ENCODE measurements around the gene TBC1D16. TPM values are rescaled to one million over a fixed set of nuclear protein-coding genes. Genes with fewer than 3 reads are reported as not detected.

Gene TBC1D16
- total and polyA plus RNA-seq, 2 donors (not counting 1 experiment from before 2014, with no cell fraction given): 8.3 to 30.4 TPM

DNA sequence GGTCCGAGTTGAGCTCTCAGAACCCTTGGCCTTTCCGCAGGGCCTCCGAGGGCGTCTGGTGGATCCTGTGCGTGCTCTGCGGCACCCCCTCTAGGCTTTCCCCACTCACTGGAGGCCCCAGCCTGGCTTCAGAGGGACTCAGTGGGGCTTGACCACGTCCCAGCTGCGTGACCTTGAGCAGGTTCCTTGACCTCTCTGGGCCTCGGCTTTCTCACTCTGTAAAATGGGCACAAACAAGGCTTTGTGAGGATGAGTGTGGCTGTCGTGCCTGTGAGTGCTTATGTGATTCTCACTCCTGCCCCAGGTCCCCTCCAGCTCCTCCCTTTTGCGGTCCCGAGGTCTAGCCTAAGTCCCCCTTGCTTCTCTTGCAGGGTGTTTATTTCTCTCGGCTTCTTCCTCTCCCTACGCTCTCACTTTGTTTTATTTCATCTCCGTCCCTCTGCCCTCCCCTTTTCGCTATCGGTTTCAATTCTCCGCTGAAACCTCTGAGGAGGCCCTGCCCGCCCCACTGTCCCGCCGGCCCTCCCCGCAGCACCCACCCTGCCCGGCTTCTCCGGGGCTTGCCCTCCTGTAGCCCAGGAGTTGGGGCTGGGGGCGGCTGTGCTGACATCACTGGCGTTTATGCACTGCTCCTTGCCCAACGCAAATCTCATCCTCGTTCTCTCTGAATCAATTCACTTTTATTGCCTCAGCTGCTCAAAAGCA, 114.1 kb downstream of the TBC1D16 start:
- Histone ChIP-seq H4K20me1 (ENCODE audit: control insufficient read depth, extremely low read depth, insufficient read depth, low read length) (no peaks in the 10 kb centered on the region), H3K27ac (ENCODE audit: insufficient read depth, low read length) (no peak overlapping the region), H3K79me2 (ENCODE audit: control insufficient read depth, insufficient read depth, low read length) (no peaks in the 10 kb centered on the region), H3K4me2 (ENCODE audit: extremely low read depth, insufficient read depth, low read length) (no peak overlapping the region), H3K4me3 (replicated peaks in 1 of 4; ENCODE audit: control extremely low read depth in 1 of 4, insufficient read depth in 1 of 4, low read depth in 3 of 4, low read length in 4 of 4) (no peak overlapping the region), H3K9ac (ENCODE audit: insufficient read depth, low read length) (no peak overlapping the region), H3K27me3 (ENCODE audit: control insufficient read depth, insufficient read depth, low read length) (peaks cover 18% of the 10 kb centered on the region), H3K4me1 (ENCODE audit: control insufficient read depth, extremely low read depth, insufficient read depth, low read length) (no peaks in the 10 kb centered on the region), H3K36me3 (ENCODE audit: control insufficient read depth, insufficient read depth, low read length) (no peaks in the 10 kb centered on the region), H3K9me3 (ENCODE audit: control insufficient read depth, insufficient read depth, low read depth, low read length) (no peaks in the 10 kb centered on the region), H2AFZ (ENCODE audit: low read length) (no peak overlapping the region)
- TF ChIP-seq EZH2 (IDR thresholded peaks at IDR 0.05; ENCODE audit: low read length, missing control alignments): no peak
- TF ChIP-seq CTCF (conservative IDR thresholded peaks at IDR 0.05 in 1 of 2, IDR thresholded peaks at IDR 0.05 in 1 of 2; ENCODE audit: low read depth in 1 of 2, low read length in 2 of 2): no peak
- no peak for DNase-seq (ENCODE audit: low read depth in 2 of 2)

- no peaks in the 10 kb centered on the region for H3K79me2 ChIP-seq (ENCODE audit: control insufficient read depth, insufficient read depth, low read length)
- no peak overlapping the region for H3K4me2 ChIP-seq (ENCODE audit: extremely low read depth, insufficient read depth, low read length)
- no peak overlapping the region for H3K9ac ChIP-seq (ENCODE audit: insufficient read depth, low read length)
- H4K20me1 ChIP-seq (ENCODE audit: control insufficient read depth, extremely low read depth, insufficient read depth, low read length): no peaks in the 10 kb centered on the region
- H3K27ac ChIP-seq (ENCODE audit: insufficient read depth, low read length): no peak overlapping the region
- no peaks in the 10 kb centered on the region for H3K4me1 ChIP-seq (ENCODE audit: control insufficient read depth, extremely low read depth, insufficient read depth, low read length)
- no peak overlapping the region for H2AFZ ChIP-seq (ENCODE audit: low read length)
- no peak for DNase-seq (ENCODE audit: low read depth in 2 of 2)
- no peaks in the 10 kb centered on the region for H3K9me3 ChIP-seq (ENCODE audit: control insufficient read depth, insufficient read depth, low read depth, low read length)
- no peak overlapping the region for H3K4me3 ChIP-seq (replicated peaks in 1 of 4; ENCODE audit: control extremely low read depth in 1 of 4, insufficient read depth in 1 of 4, low read depth in 3 of 4, low read length in 4 of 4)
- H3K36me3 ChIP-seq (ENCODE audit: control insufficient read depth, insufficient read depth, low read length): no peaks in the 10 kb centered on the region
- H3K27me3 ChIP-seq (ENCODE audit: control insufficient read depth, insufficient read depth, low read length): peaks cover 18% of the 10 kb centered on the region
- TF ChIP-seq CTCF (conservative IDR thresholded peaks at IDR 0.05 in 1 of 2, IDR thresholded peaks at IDR 0.05 in 1 of 2; ENCODE audit: low read depth in 1 of 2, low read length in 2 of 2) (no peak), EZH2 (IDR thresholded peaks at IDR 0.05; ENCODE audit: low read length, missing control alignments) (no peak)
Observed at GRCh38 chr17:79920751-79921410, 114.8 kb downstream of the TBC1D16 start.

DNA sequence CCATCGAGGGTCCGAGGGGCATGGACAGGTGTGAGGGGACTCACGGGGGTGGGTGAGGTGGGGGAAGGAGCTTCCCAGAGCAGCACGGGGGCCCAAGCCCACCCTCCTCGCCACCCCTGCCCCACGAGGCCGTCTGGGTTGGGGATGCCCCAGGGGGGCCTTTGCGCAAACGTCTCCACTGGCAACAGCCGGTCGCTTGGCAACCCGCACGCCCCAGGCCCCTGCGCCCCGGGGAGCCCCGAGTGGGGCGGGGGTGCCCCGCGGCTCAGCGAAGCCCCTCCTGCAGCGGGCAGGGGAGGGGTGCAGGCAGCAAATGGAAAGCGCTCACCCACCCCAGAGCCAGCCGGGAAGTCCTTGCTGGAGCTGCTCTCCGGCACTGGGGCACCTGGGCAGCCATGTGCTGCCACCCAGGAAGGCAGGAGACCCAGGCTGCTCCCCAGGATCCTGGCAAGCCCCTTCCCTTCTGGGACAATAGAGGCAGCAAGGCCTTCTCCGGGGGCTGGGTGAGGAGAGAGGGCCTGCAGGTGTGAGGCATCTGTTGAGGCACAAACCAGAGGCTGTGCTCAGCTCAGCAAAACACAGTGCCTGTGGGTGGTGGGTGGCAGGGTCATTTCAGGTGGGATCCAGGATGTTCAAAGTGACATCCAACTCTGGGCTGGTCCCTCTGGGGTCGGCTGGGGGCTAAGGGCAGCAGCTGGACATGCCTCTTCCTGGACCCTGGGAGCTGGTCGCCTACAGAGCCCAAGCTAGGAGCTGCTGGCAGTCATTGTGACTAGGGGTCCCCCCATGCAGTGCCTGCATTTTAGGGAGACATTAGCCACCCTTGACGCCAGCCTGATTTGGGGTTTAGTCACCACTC, 115.6 kb downstream of the TBC1D16 start:
- no peaks in the 10 kb centered on the region for H3K4me1 ChIP-seq (ENCODE audit: control insufficient read depth, extremely low read depth, insufficient read depth, low read length)
- H3K9ac ChIP-seq (ENCODE audit: insufficient read depth, low read length): no peak overlapping the region
- peaks cover 18% of the 10 kb centered on the region for H3K27me3 ChIP-seq (ENCODE audit: control insufficient read depth, insufficient read depth, low read length)
- no peaks in the 10 kb centered on the region for H3K9me3 ChIP-seq (ENCODE audit: control insufficient read depth, insufficient read depth, low read depth, low read length)
- H4K20me1 ChIP-seq (ENCODE audit: control insufficient read depth, extremely low read depth, insufficient read depth, low read length): no peaks in the 10 kb centered on the region
- no peak overlapping the region for H2AFZ ChIP-seq (ENCODE audit: low read length)
- no peaks in the 10 kb centered on the region for H3K36me3 ChIP-seq (ENCODE audit: control insufficient read depth, insufficient read depth, low read length)
- H3K4me2 ChIP-seq (ENCODE audit: extremely low read depth, insufficient read depth, low read length): no peak overlapping the region
- H3K27ac ChIP-seq (ENCODE audit: insufficient read depth, low read length): no peak overlapping the region
- H3K4me3 ChIP-seq (replicated peaks in 1 of 4; ENCODE audit: control extremely low read depth in 1 of 4, insufficient read depth in 1 of 4, low read depth in 3 of 4, low read length in 4 of 4): no peak overlapping the region
- H3K79me2 ChIP-seq (ENCODE audit: control insufficient read depth, insufficient read depth, low read length): no peaks in the 10 kb centered on the region
- TF ChIP-seq CTCF (conservative IDR thresholded peaks at IDR 0.05 in 1 of 2, IDR thresholded peaks at IDR 0.05 in 1 of 2; ENCODE audit: low read depth in 1 of 2, low read length in 2 of 2) (no peak), EZH2 (IDR thresholded peaks at IDR 0.05; ENCODE audit: low read length, missing control alignments) (no peak)
- DNase-seq (ENCODE audit: low read depth in 2 of 2): no peak
